ENCODE measurements around the gene EVC2. TPM values are rescaled to one million over a fixed set of nuclear protein-coding genes. Genes with fewer than 3 reads are reported as not detected.

EVC2 gene
- total and polyA plus RNA-seq, 2 of the 13 experiments (the other 11 are each of a cell fraction or from before 2014, with no cell fraction given): not detected

- no peak for TF ChIP-seq BCL6 (CRISPR knock-in tag; IDR thresholded peaks at IDR 0.05)
- TF ChIP-seq CENPT (CRISPR knock-in tag; IDR thresholded peaks at IDR 0.05; ENCODE audit: low read depth): no peak
- TF ChIP-seq ZNF768 (CRISPR knock-in tag; IDR thresholded peaks at IDR 0.05): no peak
- no peak for TF ChIP-seq SIX1 (CRISPR knock-in tag; IDR thresholded peaks at IDR 0.05; ENCODE audit: borderline replicate concordance)
Measured at GRCh38 chr4:5632571-5632970, 75.8 kb downstream of the EVC2 start (continued).

GRCh38 chr4:5632066-5632440 is 76.3 kb downstream of the EVC2 start:
- H3K4me3 ChIP-seq (replicated peaks in 1 of 3; ENCODE audit: insufficient read depth in 1 of 3, low read depth in 2 of 3, low read length in 3 of 3): no peak overlapping the region
- ATAC-seq (no peak), DNase-seq (ENCODE audit: low spot score) (no peak), FAIRE-seq (no peak)
- H3K36me3 ChIP-seq (replicated peaks in 1 of 2; ENCODE audit: control insufficient read depth in 1 of 2, insufficient read depth in 2 of 2, low read length in 2 of 2): no peaks in the 10 kb centered on the region
- no peaks in the 10 kb centered on the region for H3K9me3 ChIP-seq (ENCODE audit: low read length)
- 52% methylated on average over 2 of the region's 3 CpGs for WGBS (ENCODE audit: low lambda C conversion rate)
- H3K4me2 ChIP-seq (ENCODE audit: low read depth, low read length): no peak overlapping the region
- no TSS peak for BruUV-seq (replicated peaks)
- no peak overlapping the region for H2AFZ ChIP-seq (ENCODE audit: low read length)
- ChIA-PET POLR2A (no interaction called here), CTCF (ENCODE audit: low intra/inter-chr PET ratio, low total read pairs) (no interaction called here)
- H4K20me1 ChIP-seq (ENCODE audit: insufficient read depth, low read length): no peaks in the 10 kb centered on the region
- H3K27ac ChIP-seq (ENCODE audit: extremely low read length, insufficient read depth, low read length): no peak overlapping the region
- H3K9ac ChIP-seq (ENCODE audit: insufficient read depth, low read depth, low read length): no peak overlapping the region
- no peaks in the 10 kb centered on the region for H3K79me2 ChIP-seq (ENCODE audit: insufficient read depth, low read length)
- no peaks in the 10 kb centered on the region; a peak in 2 of 5 replicates for H3K27me3 ChIP-seq (ENCODE audit: control insufficient read depth in 1 of 2, insufficient read depth in 2 of 2, low read length in 2 of 2)
- intact Hi-C loops (cut with micrococcal nuclease; ENCODE audit: unreplicated experiment) (no loop called here), in situ Hi-C loops (cut with HindIII; ENCODE audit: extremely low pct_ligation_motif_present, low pct_unique_long_range_greater_than_20kb) (no loop called here)
- peak; percentile 77 for TF ChIP-seq MNT (IDR thresholded peaks at IDR 0.05)
- no peak for TF ChIP-seq SIX1 (CRISPR knock-in tag; IDR thresholded peaks at IDR 0.05; ENCODE audit: borderline replicate concordance)
- no peaks in the 10 kb centered on the region for H3K4me1 ChIP-seq (ENCODE audit: insufficient read depth, low read length)
